ENCODE results near the gene PCDH18. TPM values are rescaled to one million over a fixed set of nuclear protein-coding genes. Genes with fewer than 3 reads are reported as not detected.
"Not testable (repeated sequence)": the region's sequence is repeated elsewhere in the genome, so short reads cannot be mapped to it uniquely, and the experiment has no call there.

PCDH18 gene
- total and polyA plus RNA-seq, 12 donors, result 2.3 to 7.4 (median 3.8) TPM

DNA sequence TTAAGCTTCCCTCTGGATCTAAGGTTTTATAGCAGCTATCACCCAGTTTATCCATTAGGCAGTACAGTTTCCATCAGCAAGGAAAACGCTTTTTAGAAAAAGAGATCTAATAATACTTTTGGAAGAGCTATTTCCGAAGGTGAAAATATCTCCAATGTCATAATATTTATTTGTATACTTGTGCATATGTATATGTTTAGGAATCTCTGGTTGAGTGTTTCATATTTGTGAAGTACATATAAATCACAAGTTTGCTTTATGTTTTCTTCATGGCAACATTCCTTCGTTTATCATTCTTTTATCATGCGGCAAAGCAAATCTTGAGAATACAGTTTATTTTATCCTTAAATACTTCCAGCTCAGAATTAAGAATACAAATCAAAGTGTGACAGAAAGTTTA, 6.2 kb upstream of the PCDH18 start:
- no peak for DNase-seq
- no peak for TF ChIP-seq CTCF (IDR thresholded peaks at IDR 0.05)
- peaks cover 0 to 9% (median 0%) of the 10 kb centered on the region in 11 donors for H3K9me3 ChIP-seq
- ATAC-seq, result no peak
- peaks cover 0 to 5% (median 0%) of the 10 kb centered on the region in 9 donors for H3K4me1 ChIP-seq
- intact Hi-C loops (cut with DNase I), result loop anchor here in 3 of 10 donors (10.0 kb wide), 4 partner anchors 66 to 414 kb away; no protein-coding TSS in a partner anchor
- no peak overlapping the region for H3K27ac ChIP-seq
- no peak overlapping the region for H3K4me3 ChIP-seq
- 92 to 94% methylated on average over 4 of the region's 4 CpGs for WGBS, 2 donors
- H3K27me3 ChIP-seq, result no peaks in the 10 kb centered on the region
- H3K36me3 ChIP-seq, result no peaks in the 10 kb centered on the region

- not testable (repeated sequence) for DNase-seq, H3K4me1 ChIP-seq, H3K9me3 ChIP-seq, H3K27ac ChIP-seq, H3K36me3 ChIP-seq, H3K4me3 ChIP-seq, ATAC-seq, H3K27me3 ChIP-seq
- 98% methylated on average over 2 to 3 of the region's 3 CpGs for WGBS, 2 donors
- intact Hi-C loops (cut with DNase I), result loop anchor here in 3 of 10 donors (10.0 kb wide), 4 partner anchors 67 to 413 kb away; no protein-coding TSS in a partner anchor
These were observed 5.5 kb upstream of the PCDH18 start for GRCh38 chr4:137537807-137538206.

GRCh38 chr4:137536789-137537561, 4.7 kb upstream of the PCDH18 start:
- Histone ChIP-seq H3K27ac (no peak overlapping the region), H3K4me3 (no peak overlapping the region), H3K36me3 (no peaks in the 10 kb centered on the region), H3K27me3 (no peaks in the 10 kb centered on the region), H3K9me3 (peaks cover 0 to 9% (median 0%) of the 10 kb centered on the region in 11 donors), H3K4me1 (peaks cover 0 to 6% (median 0%) of the 10 kb centered on the region in 9 donors)
- ATAC-seq (no peak), DNase-seq (no peak)
- no peak for TF ChIP-seq CTCF (IDR thresholded peaks at IDR 0.05)
- 85 to 86% methylated on average over 5 of the region's 5 CpGs for WGBS, 2 donors
- intact Hi-C loops (cut with DNase I), result loop anchor here in 3 of 10 donors (10.0 kb wide), 4 partner anchors 68 to 412 kb away; no protein-coding TSS in a partner anchor

DNA sequence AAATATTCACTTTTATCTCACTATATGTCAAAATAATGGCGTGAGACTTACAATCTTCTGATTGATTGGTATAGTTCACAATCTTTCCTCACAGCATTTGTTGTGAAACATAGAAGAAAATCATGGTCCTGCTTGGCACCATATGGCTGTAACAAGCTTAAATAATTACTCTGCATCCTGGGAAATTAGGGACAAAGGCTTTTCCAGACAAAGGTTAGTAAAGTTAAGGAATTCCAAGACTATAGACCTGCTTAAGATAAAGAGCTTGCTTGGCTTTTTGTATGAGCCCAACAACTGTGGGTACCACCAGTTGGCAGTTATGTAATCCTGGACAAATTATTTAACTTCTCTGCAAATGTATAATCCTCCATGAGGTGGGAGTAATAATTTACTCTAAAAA, 3.4 kb upstream of the PCDH18 start:
- Histone ChIP-seq H3K27me3 (peaks cover 0 to 3% (median 0%) of the 10 kb centered on the region in 7 donors), H3K27ac (peak overlapping the region in 2 of 10 donors; percentile 26 to 86), H3K36me3 (no peaks in the 10 kb centered on the region), H3K9me3 (peaks cover 0 to 9% (median 0%) of the 10 kb centered on the region in 11 donors), H3K4me3 (no peak overlapping the region), H3K4me1 (peaks cover 0 to 6% (median 0%) of the 10 kb centered on the region in 9 donors)
- no peak for ATAC-seq
- intact Hi-C loops (cut with DNase I), result loop anchor here in 3 of 10 donors (10.0 kb wide), 4 partner anchors 69 to 411 kb away; no protein-coding TSS in a partner anchor
- WGBS, 2 donors, result 91 to 94% methylated on average over 1 of the region's 1 CpG
- TF ChIP-seq CTCF (IDR thresholded peaks at IDR 0.05), result no peak
- no peak for DNase-seq
